Tibial nerve (tissue), 4 donors: ENCODE measurements around the gene FAM81B.

Source experiments
- CTCF ChIP-seq, 5 experiments: fragments of 200-600 bp in 3 of 5; fragments of 450-650 bp in 2 of 5; sonication (generic) in 3 of 5; IDR thresholded peaks; one replicate each; pipeline ENCODE4 v1.5.1; 2016 to 2019; ENCODE audit warnings: antibody characterized with exemption in 5 of 5, mild to moderate bottlenecking in 3 of 5, moderate library complexity in 2 of 5
- EP300 ChIP-seq, 2 donors: sonication (generic); formaldehyde crosslinking; IDR thresholded peaks; one replicate each; pipeline ENCODE4 v1.6.1; 2017; ENCODE audit warnings: antibody characterized with exemption in 2 of 2, mild to moderate bottlenecking in 1 of 2
- POLR2A ChIP-seq, 2 donors: fragments of 450-650 bp; IDR thresholded peaks; one replicate each; pipeline ENCODE4 v1.6.1; 2017; ENCODE audit warnings: antibody characterized with exemption in 2 of 2, mild to moderate bottlenecking in 2 of 2, moderate library complexity in 2 of 2

GRCh38 chr5:95471942-95472341 lies 80.8 kb downstream of the FAM81B start:
- TF ChIP-seq POLR2A (IDR thresholded peaks at IDR 0.05): no peak
- no peak for TF ChIP-seq CTCF (IDR thresholded peaks at IDR 0.05)
- no peak for TF ChIP-seq EP300 (IDR thresholded peaks at IDR 0.05)
